HEK293 (cell line): ENCODE results near the gene C5orf34.

Source experiments
- GLI2 ChIP-seq: fragments of 450-650 bp; formaldehyde crosslinking; IDR thresholded peaks from 2 replicates; pipeline ENCODE4; 2017; ENCODE audit warnings: missing biosample characterization, missing genetic modification characterization, low read depth, borderline replicate concordance
- INSM2 ChIP-seq: fragments of 450-650 bp; formaldehyde crosslinking; IDR thresholded peaks from 2 replicates; pipeline ENCODE4 v1.5.1; 2016; ENCODE audit warnings: missing biosample characterization, missing genetic modification characterization
- SP3 ChIP-seq: fragments of 450-650 bp; formaldehyde crosslinking; IDR thresholded peaks from 2 replicates; pipeline ENCODE4 v1.5.1; 2016; ENCODE audit warnings: missing biosample characterization, missing genetic modification characterization
- ZBTB10 ChIP-seq: fragments of 450-650 bp; formaldehyde crosslinking; IDR thresholded peaks from 2 replicates; pipeline ENCODE4 v1.5.1; 2016; ENCODE audit warnings: missing biosample characterization, missing genetic modification characterization
- ZBTB11 ChIP-seq: fragments of 450-650 bp; formaldehyde crosslinking; conservative IDR thresholded peaks from 2 replicates; pipeline ENCODE4 v1.5.1; 2016; ENCODE audit warnings: low read depth, missing biosample characterization, missing genetic modification characterization
- ZBTB17 ChIP-seq: fragments of 450-650 bp; formaldehyde crosslinking; IDR thresholded peaks from 2 replicates; pipeline ENCODE4 v1.5.1; 2016; ENCODE audit warnings: missing biosample characterization, missing genetic modification characterization
- ZFP37 ChIP-seq: fragments of 450-650 bp; formaldehyde crosslinking; IDR thresholded peaks from 2 replicates; pipeline ENCODE4 v1.5.1; 2016; ENCODE audit warnings: missing biosample characterization, missing genetic modification characterization
- ZNF121 ChIP-seq: fragments of 450-650 bp; formaldehyde crosslinking; IDR thresholded peaks from 2 replicates; pipeline ENCODE4 v1.5.1; 2016; ENCODE audit warnings: missing biosample characterization, missing genetic modification characterization
- ZNF18 ChIP-seq: fragments of 450-650 bp; formaldehyde crosslinking; IDR thresholded peaks from 2 replicates; pipeline ENCODE4 v1.5.1; 2016; ENCODE audit warnings: missing biosample characterization, missing genetic modification characterization
- ZNF2 ChIP-seq: fragments of 450-650 bp; formaldehyde crosslinking; IDR thresholded peaks from 2 replicates; pipeline ENCODE4 v1.5.1; 2016; ENCODE audit warnings: missing biosample characterization, missing genetic modification characterization
- ZNF280D ChIP-seq: fragments of 450-650 bp; formaldehyde crosslinking; IDR thresholded peaks from 2 replicates; pipeline ENCODE4 v1.5.1; 2016; ENCODE audit warnings: missing biosample characterization, missing genetic modification characterization
- ZNF335 ChIP-seq: fragments of 450-650 bp; formaldehyde crosslinking; conservative IDR thresholded peaks from 2 replicates; pipeline ENCODE4 v1.5.1; 2016; ENCODE audit warnings: missing biosample characterization, missing genetic modification characterization
- ZNF362 ChIP-seq: fragments of 450-650 bp; formaldehyde crosslinking; IDR thresholded peaks from 2 replicates; pipeline ENCODE4 v1.5.1; 2016; ENCODE audit warnings: missing biosample characterization, missing genetic modification characterization
- ZNF501 ChIP-seq: fragments of 450-650 bp; formaldehyde crosslinking; IDR thresholded peaks from 2 replicates; pipeline ENCODE4 v1.5.1; 2016; ENCODE audit warnings: missing biosample characterization, missing genetic modification characterization
- ZNF596 ChIP-seq: fragments of 450-650 bp; IDR thresholded peaks from 2 replicates; pipeline ENCODE4 v1.5.0; 2018; ENCODE audit warnings: missing biosample characterization, mild to moderate bottlenecking, missing genetic modification characterization, moderate library complexity
- ZNF600 ChIP-seq: fragments of 450-650 bp; formaldehyde crosslinking; IDR thresholded peaks from 2 replicates; pipeline ENCODE4 v1.5.1; 2016; ENCODE audit warnings: missing biosample characterization, missing genetic modification characterization
- ZNF621 ChIP-seq: fragments of 450-650 bp; formaldehyde crosslinking; IDR thresholded peaks from 2 replicates; pipeline ENCODE4 v1.5.1; 2017; ENCODE audit warnings: missing biosample characterization, missing genetic modification characterization
- ZXDB ChIP-seq: fragments of 450-650 bp; formaldehyde crosslinking; IDR thresholded peaks from 2 replicates; pipeline ENCODE4 v1.5.1; 2016; ENCODE audit warnings: missing biosample characterization, missing genetic modification characterization

The C5orf34 gene

GRCh38 chr5:43555895-43556606, 41.1 kb upstream of the C5orf34 start (continued):
- TF ChIP-seq ZNF596 (tag by site-specific recombination) (no peak), ZNF600 (tag by site-specific recombination) (peak; percentile 89), ZXDB (tag by site-specific recombination) (peak; percentile 13), SP3 (tag by site-specific recombination) (no peak), ZNF280D (tag by site-specific recombination) (no peak), GLI2 (tag by site-specific recombination) (no peak), ZBTB17 (tag by site-specific recombination) (0 out of 2 replicates have a peak, but pooled peaks have one; percentile 9), ZNF335 (tag by site-specific recombination) (peak; percentile 85), ZFP37 (tag by site-specific recombination) (peak; percentile 55; the same call in 1 of the 2 replicates), ZNF2 (0 out of 2 replicates have a peak, but pooled peaks have one; percentile 15), ZNF501 (tag by site-specific recombination) (0 out of 2 replicates have a peak, but pooled peaks have one; percentile 27), ZNF18 (no peak), INSM2 (peak; percentile 81), ZBTB11 (tag by site-specific recombination) (peak; percentile 30; the same call in 1 of the 2 replicates), ZNF621 (no peak), ZNF121 (tag by site-specific recombination) (peak; percentile 76), ZNF362 (0 out of 2 replicates have a peak, but pooled peaks have one; percentile 49), ZBTB10 (tag by site-specific recombination) (peak; percentile 65; the same call in 1 of the 2 replicates)
